SJCRH30 (cell line): ENCODE results near the gene LIMCH1. TPM values are rescaled to one million over a fixed set of nuclear protein-coding genes. Genes with fewer than 3 reads are reported as not detected.
A peak's percentile ranks its signal among the peaks of the same experiment; 100 is the strongest.

Experiments
- DNase-seq, 2 experiments: peaks; one replicate each; pipeline ENCODE4 v3.0.0-alpha.2; 2015 to 2020
- H3K27ac ChIP-seq: fragments of 250-450 bp; sonication (Bioruptor Pico); 2 replicates; pipeline ENCODE4 v1.5.1; 2020; ENCODE audit warnings: mild to moderate bottlenecking, moderate library complexity
- H3K27me3 ChIP-seq: fragments of 250-450 bp; sonication (Bioruptor Pico); 2 replicates; pipeline ENCODE4 v1.5.1; 2020; ENCODE audit warnings: mild to moderate bottlenecking, moderate library complexity
- H3K36me3 ChIP-seq: fragments of 250-450 bp; sonication (Bioruptor Pico); 2 replicates; pipeline ENCODE4 v1.5.1; 2020; ENCODE audit warnings: mild to moderate bottlenecking, moderate library complexity
- H3K4me1 ChIP-seq: fragments of 250-450 bp; sonication (Bioruptor Pico); 2 replicates; pipeline ENCODE4 v1.5.1; 2020; ENCODE audit warnings: mild to moderate bottlenecking, moderate library complexity
- H3K4me3 ChIP-seq: fragments of 250-450 bp; sonication (Bioruptor Pico); 2 replicates; pipeline ENCODE4 v1.5.1; 2020; ENCODE audit warnings: mild to moderate bottlenecking, moderate library complexity
- H3K9me3 ChIP-seq: fragments of 250-450 bp; sonication (Bioruptor Pico); replicated peaks from 2 replicates; pipeline ENCODE4 v1.5.1; 2020; ENCODE audit warnings: mild to moderate bottlenecking, moderate library complexity
- total RNA-seq: library from RNA; depleted of rRNA; stranded (reverse); fragments of >200 nt; shearing (Covaris generic); gene quantifications from 2 replicates; pipeline ENCODE4 v1.2.3, GENCODE V29; 2014

Gene LIMCH1
- total RNA-seq, 1 experiment from 2014 or later: 128 TPM

GRCh38 chr4:41514766-41515481 lies 23.0 kb upstream of the LIMCH1 start:
- Histone ChIP-seq H3K27me3 (no peaks in the 10 kb centered on the region), H3K9me3 (no peaks in the 10 kb centered on the region), H3K36me3 (peaks cover 5% of the 10 kb centered on the region; the same call in 1 of the 2 replicates), H3K27ac (no peak overlapping the region), H3K4me1 (peaks cover 8% of the 10 kb centered on the region), H3K4me3 (no peak overlapping the region)
- DNase-seq: no peak

- Histone ChIP-seq H3K27me3 (no peaks in the 10 kb centered on the region), H3K4me3 (no peak overlapping the region), H3K4me1 (no peaks in the 10 kb centered on the region; the same call in 1 of the 2 replicates), H3K27ac (no peak overlapping the region), H3K36me3 (no peaks in the 10 kb centered on the region), H3K9me3 (no peaks in the 10 kb centered on the region)
- no peak for DNase-seq
These were observed 20.8 kb upstream of the LIMCH1 start for GRCh38 chr4:41517121-41517520.

GRCh38 chr4:41517747-41518146 lies 20.2 kb upstream of the LIMCH1 start:
- no peak for DNase-seq
- Histone ChIP-seq H3K36me3 (no peaks in the 10 kb centered on the region), H3K4me1 (no peaks in the 10 kb centered on the region; the same call in 1 of the 2 replicates), H3K27ac (no peak overlapping the region), H3K9me3 (no peaks in the 10 kb centered on the region), H3K4me3 (no peak overlapping the region), H3K27me3 (no peaks in the 10 kb centered on the region)

- no peaks in the 10 kb centered on the region for H3K27me3 ChIP-seq
- no peaks in the 10 kb centered on the region for H3K9me3 ChIP-seq
- peaks cover 4% of the 10 kb centered on the region; the same call in 1 of the 2 replicates for H3K36me3 ChIP-seq
- no peak overlapping the region for H3K4me3 ChIP-seq
- no peak for DNase-seq
- H3K27ac ChIP-seq: peak overlapping the region; percentile 67
- peaks cover 43% of the 10 kb centered on the region for H3K4me1 ChIP-seq
These were observed 13.5 kb upstream of the LIMCH1 start for GRCh38 chr4:41524425-41524824.

GRCh38 chr4:41525129-41525528 lies 12.8 kb upstream of the LIMCH1 start:
- H3K36me3 ChIP-seq: peaks cover 4% of the 10 kb centered on the region; the same call in 1 of the 2 replicates
- H3K9me3 ChIP-seq: no peaks in the 10 kb centered on the region
- peak overlapping the region; percentile 67 for H3K27ac ChIP-seq

GRCh38 chr4:41526628-41527027 lies 11.3 kb upstream of the LIMCH1 start:
- Histone ChIP-seq H3K9me3 (no peaks in the 10 kb centered on the region), H3K36me3 (peaks cover 4% of the 10 kb centered on the region; the same call in 1 of the 2 replicates), H3K27me3 (no peaks in the 10 kb centered on the region), H3K4me3 (no peak overlapping the region), H3K4me1 (peaks cover 47% of the 10 kb centered on the region), H3K27ac (peak overlapping the region; percentile 67; the same call in 1 of the 2 replicates)
- no peak for DNase-seq

More at GRCh38 chr4:41525129-41525528, 12.8 kb upstream of the LIMCH1 start:
- H3K27me3 ChIP-seq: no peaks in the 10 kb centered on the region
- 0 out of 2 replicates have a peak overlapping the region, but pooled peaks have one; percentile 0 for H3K4me3 ChIP-seq
- DNase-seq: peak; percentile 77 to 86
- H3K4me1 ChIP-seq: peaks cover 47% of the 10 kb centered on the region

- no peak overlapping the region for H3K4me3 ChIP-seq
- H3K27me3 ChIP-seq: no peaks in the 10 kb centered on the region
- peaks cover 4% of the 10 kb centered on the region; the same call in 1 of the 2 replicates for H3K36me3 ChIP-seq
- no peak overlapping the region for H3K27ac ChIP-seq
- no peaks in the 10 kb centered on the region for H3K9me3 ChIP-seq
- DNase-seq: peak in 1 of 2 experiments; percentile 43
- peaks cover 44% of the 10 kb centered on the region for H3K4me1 ChIP-seq
These were observed 9.3 kb upstream of the LIMCH1 start for GRCh38 chr4:41528512-41529205.

GRCh38 chr4:41530741-41531140 lies 7.2 kb upstream of the LIMCH1 start:
- Histone ChIP-seq H3K4me1 (peaks cover 37% of the 10 kb centered on the region), H3K27me3 (no peaks in the 10 kb centered on the region)
- DNase-seq: no peak

GRCh38 chr4:41532336-41532735 lies 5.6 kb upstream of the LIMCH1 start:
- Histone ChIP-seq H3K4me1 (peaks cover 38% of the 10 kb centered on the region), H3K36me3 (no peaks in the 10 kb centered on the region), H3K27ac (no peak overlapping the region), H3K27me3 (no peaks in the 10 kb centered on the region), H3K4me3 (no peak overlapping the region), H3K9me3 (no peaks in the 10 kb centered on the region)
- DNase-seq: no peak

More at GRCh38 chr4:41530741-41531140, 7.2 kb upstream of the LIMCH1 start:
- Histone ChIP-seq H3K27ac (no peak overlapping the region), H3K4me3 (no peak overlapping the region), H3K36me3 (peaks cover 4% of the 10 kb centered on the region; the same call in 1 of the 2 replicates), H3K9me3 (no peaks in the 10 kb centered on the region)

- Histone ChIP-seq H3K4me1 (peaks cover 44% of the 10 kb centered on the region), H3K9me3 (no peaks in the 10 kb centered on the region), H3K27me3 (no peaks in the 10 kb centered on the region), H3K4me3 (no peak overlapping the region), H3K36me3 (no peaks in the 10 kb centered on the region), H3K27ac (no peak overlapping the region)
- no peak for DNase-seq
These were observed 5.1 kb upstream of the LIMCH1 start for GRCh38 chr4:41532882-41533281.

- Histone ChIP-seq H3K36me3 (no peaks in the 10 kb centered on the region), H3K27me3 (no peaks in the 10 kb centered on the region), H3K4me3 (no peak overlapping the region), H3K27ac (no peak overlapping the region), H3K4me1 (peaks cover 42% of the 10 kb centered on the region), H3K9me3 (no peaks in the 10 kb centered on the region)
- no peak for DNase-seq
These were observed 4.3 kb upstream of the LIMCH1 start for GRCh38 chr4:41533680-41534079.

GRCh38 chr4:41534404-41534803 lies 3.6 kb upstream of the LIMCH1 start:
- H3K4me1 ChIP-seq: peaks cover 39% of the 10 kb centered on the region
- H3K4me3 ChIP-seq: no peak overlapping the region
- H3K27ac ChIP-seq: no peak overlapping the region
- H3K9me3 ChIP-seq: no peaks in the 10 kb centered on the region
- no peaks in the 10 kb centered on the region for H3K36me3 ChIP-seq
- no peak for DNase-seq
- H3K27me3 ChIP-seq: no peaks in the 10 kb centered on the region

GRCh38 chr4:41535911-41536371 lies 2.0 kb upstream of the LIMCH1 start:
- H3K4me3 ChIP-seq: peak overlapping the region; percentile 34
- no peaks in the 10 kb centered on the region for H3K27me3 ChIP-seq
- peak overlapping the region; percentile 64 for H3K27ac ChIP-seq
- peak in 1 of 2 experiments; percentile 66 for DNase-seq
- H3K9me3 ChIP-seq: no peaks in the 10 kb centered on the region
- H3K36me3 ChIP-seq: no peaks in the 10 kb centered on the region
- peaks cover 38% of the 10 kb centered on the region for H3K4me1 ChIP-seq

GRCh38 chr4:41537292-41537890 lies 566 bp upstream of the LIMCH1 start:
- peak; percentile 18 to 74 for DNase-seq
- H3K36me3 ChIP-seq: no peaks in the 10 kb centered on the region
- H3K27ac ChIP-seq: peak overlapping the region; percentile 64
- no peaks in the 10 kb centered on the region for H3K27me3 ChIP-seq
- H3K4me3 ChIP-seq: peak overlapping the region; percentile 56
- no peaks in the 10 kb centered on the region for H3K9me3 ChIP-seq
- peaks cover 38% of the 10 kb centered on the region for H3K4me1 ChIP-seq
